ENCODE measurements around the gene NCOR1. TPM values are rescaled to one million over a fixed set of nuclear protein-coding genes. Genes with fewer than 3 reads are reported as not detected.

The NCOR1 gene
- polyA plus RNA-seq, 1 of the 3 experiments (the other 2 are of a cell fraction): 42.1 TPM

DNA sequence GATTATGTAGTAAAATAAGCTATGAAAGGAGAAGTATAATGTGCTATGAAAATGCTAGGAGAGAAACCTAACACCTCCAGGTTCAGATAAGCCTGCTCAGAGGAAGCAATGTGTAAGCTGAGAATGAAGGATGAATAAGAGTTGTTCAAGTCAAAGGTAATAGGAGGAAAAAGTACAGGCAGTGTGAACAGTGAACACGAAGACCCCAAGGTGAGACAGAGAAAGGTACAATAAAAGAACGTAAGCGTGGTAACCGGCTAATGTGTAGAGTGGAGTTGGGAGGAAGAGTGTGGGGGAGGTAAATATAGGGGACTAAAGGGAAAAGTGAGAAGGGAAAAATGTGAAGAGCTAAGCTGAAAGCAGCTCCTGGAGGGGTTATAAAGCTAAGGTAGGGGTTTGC lies 141.5 kb downstream of the NCOR1 start:
- H3K4me1 ChIP-seq (ENCODE audit: control insufficient read depth in 1 of 2, insufficient read depth in 2 of 2, low read depth in 1 of 2, low read length in 1 of 2): no peaks in the 10 kb centered on the region
- TF ChIP-seq SMC3 (IDR thresholded peaks at IDR 0.05; ENCODE audit: low read depth, low read length) (no peak), TEAD4 (IDR thresholded peaks at IDR 0.05; ENCODE audit: borderline replicate concordance, insufficient read depth) (no peak), NFIC (IDR thresholded peaks at IDR 0.05; ENCODE audit: borderline replicate concordance) (no peak), EZH2phosphoT487 (IDR thresholded peaks at IDR 0.05; ENCODE audit: borderline replicate concordance, low read depth) (no peak), FOXJ3 (CRISPR knock-in tag; IDR thresholded peaks at IDR 0.05) (no peak), GABPA (IDR thresholded peaks at IDR 0.05; ENCODE audit: low read depth) (no peak), RXRA (IDR thresholded peaks at IDR 0.05; ENCODE audit: borderline replicate concordance, low read depth) (no peak), FOXM1 (IDR thresholded peaks at IDR 0.05; ENCODE audit: low read depth) (no peak), EP300 (IDR thresholded peaks at IDR 0.05; ENCODE audit: borderline replicate concordance in 1 of 2, low read depth in 1 of 2, low read length in 1 of 2) (no peak), MEF2A (IDR thresholded peaks at IDR 0.05; ENCODE audit: borderline replicate concordance, low read depth) (no peak), JUND (IDR thresholded peaks at IDR 0.05) (no peak), CHD2 (IDR thresholded peaks at IDR 0.05; ENCODE audit: low read length, partially characterized antibody) (no peak), MXI1 (IDR thresholded peaks at IDR 0.05; ENCODE audit: low read depth, low read length) (no peak), GATA2 (CRISPR knock-in tag; IDR thresholded peaks at IDR 0.05) (no peak), RAD21 (IDR thresholded peaks at IDR 0.05; ENCODE audit: low read length) (no peak), YY1 (IDR thresholded peaks at IDR 0.05; ENCODE audit: low read depth) (no peak)
- TF ChIP-seq, protein P1, sequence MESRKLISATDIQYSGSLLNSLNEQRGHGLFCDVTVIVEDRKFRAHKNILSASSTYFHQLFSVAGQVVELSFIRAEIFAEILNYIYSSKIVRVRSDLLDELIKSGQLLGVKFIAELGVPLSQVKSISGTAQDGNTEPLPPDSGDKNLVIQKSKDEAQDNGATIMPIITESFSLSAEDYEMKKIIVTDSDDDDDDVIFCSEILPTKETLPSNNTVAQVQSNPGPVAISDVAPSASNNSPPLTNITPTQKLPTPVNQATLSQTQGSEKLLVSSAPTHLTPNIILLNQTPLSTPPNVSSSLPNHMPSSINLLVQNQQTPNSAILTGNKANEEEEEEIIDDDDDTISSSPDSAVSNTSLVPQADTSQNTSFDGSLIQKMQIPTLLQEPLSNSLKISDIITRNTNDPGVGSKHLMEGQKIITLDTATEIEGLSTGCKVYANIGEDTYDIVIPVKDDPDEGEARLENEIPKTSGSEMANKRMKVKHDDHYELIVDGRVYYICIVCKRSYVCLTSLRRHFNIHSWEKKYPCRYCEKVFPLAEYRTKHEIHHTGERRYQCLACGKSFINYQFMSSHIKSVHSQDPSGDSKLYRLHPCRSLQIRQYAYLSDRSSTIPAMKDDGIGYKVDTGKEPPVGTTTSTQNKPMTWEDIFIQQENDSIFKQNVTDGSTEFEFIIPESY (IDR thresholded peaks at IDR 0.05; ENCODE audit: borderline replicate concordance, low read depth): no peak
- TF ChIP-seq, protein P2, sequence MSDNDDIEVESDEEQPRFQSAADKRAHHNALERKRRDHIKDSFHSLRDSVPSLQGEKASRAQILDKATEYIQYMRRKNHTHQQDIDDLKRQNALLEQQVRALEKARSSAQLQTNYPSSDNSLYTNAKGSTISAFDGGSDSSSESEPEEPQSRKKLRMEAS (IDR thresholded peaks at IDR 0.05; ENCODE audit: low read depth): no peak
- TF ChIP-seq, protein P3, sequence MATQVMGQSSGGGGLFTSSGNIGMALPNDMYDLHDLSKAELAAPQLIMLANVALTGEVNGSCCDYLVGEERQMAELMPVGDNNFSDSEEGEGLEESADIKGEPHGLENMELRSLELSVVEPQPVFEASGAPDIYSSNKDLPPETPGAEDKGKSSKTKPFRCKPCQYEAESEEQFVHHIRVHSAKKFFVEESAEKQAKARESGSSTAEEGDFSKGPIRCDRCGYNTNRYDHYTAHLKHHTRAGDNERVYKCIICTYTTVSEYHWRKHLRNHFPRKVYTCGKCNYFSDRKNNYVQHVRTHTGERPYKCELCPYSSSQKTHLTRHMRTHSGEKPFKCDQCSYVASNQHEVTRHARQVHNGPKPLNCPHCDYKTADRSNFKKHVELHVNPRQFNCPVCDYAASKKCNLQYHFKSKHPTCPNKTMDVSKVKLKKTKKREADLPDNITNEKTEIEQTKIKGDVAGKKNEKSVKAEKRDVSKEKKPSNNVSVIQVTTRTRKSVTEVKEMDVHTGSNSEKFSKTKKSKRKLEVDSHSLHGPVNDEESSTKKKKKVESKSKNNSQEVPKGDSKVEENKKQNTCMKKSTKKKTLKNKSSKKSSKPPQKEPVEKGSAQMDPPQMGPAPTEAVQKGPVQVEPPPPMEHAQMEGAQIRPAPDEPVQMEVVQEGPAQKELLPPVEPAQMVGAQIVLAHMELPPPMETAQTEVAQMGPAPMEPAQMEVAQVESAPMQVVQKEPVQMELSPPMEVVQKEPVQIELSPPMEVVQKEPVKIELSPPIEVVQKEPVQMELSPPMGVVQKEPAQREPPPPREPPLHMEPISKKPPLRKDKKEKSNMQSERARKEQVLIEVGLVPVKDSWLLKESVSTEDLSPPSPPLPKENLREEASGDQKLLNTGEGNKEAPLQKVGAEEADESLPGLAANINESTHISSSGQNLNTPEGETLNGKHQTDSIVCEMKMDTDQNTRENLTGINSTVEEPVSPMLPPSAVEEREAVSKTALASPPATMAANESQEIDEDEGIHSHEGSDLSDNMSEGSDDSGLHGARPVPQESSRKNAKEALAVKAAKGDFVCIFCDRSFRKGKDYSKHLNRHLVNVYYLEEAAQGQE (IDR thresholded peaks at IDR 0.05; ENCODE audit: low read depth, low read length): no peak
- TF ChIP-seq, protein P4, sequence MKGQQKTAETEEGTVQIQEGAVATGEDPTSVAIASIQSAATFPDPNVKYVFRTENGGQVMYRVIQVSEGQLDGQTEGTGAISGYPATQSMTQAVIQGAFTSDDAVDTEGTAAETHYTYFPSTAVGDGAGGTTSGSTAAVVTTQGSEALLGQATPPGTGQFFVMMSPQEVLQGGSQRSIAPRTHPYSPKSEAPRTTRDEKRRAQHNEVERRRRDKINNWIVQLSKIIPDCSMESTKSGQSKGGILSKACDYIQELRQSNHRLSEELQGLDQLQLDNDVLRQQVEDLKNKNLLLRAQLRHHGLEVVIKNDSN (IDR thresholded peaks at IDR 0.05; ENCODE audit: borderline replicate concordance, low read depth): no peak
- H3K9me2 ChIP-seq: no peaks in the 10 kb centered on the region
- no peaks in the 10 kb centered on the region for H4K20me1 ChIP-seq (ENCODE audit: insufficient read depth)
- CTCF ChIA-PET: no interaction called here
- no peak overlapping the region for H3K27ac ChIP-seq (ENCODE audit: low read depth in 2 of 2, low read length in 1 of 2)
- H3K27me3 ChIP-seq (ENCODE audit: insufficient read depth): no peaks in the 10 kb centered on the region
- 94% methylated on average over 4 of the region's 4 CpGs for WGBS (ENCODE audit: low lambda C conversion rate)
- no peaks in the 10 kb centered on the region for H3K9me3 ChIP-seq
- H3K36me3 ChIP-seq (replicated peaks in 1 of 2; ENCODE audit: control insufficient read depth in 1 of 2, insufficient read depth in 2 of 2, low read length in 1 of 2): peaks cover 72 to 89% of the 10 kb centered on the region in 2 experiments
- H3K4me3 ChIP-seq (ENCODE audit: low read depth in 2 of 2, low read length in 1 of 2): no peak overlapping the region
- no peak overlapping the region for H3K9ac ChIP-seq
- H2AFZ ChIP-seq (ENCODE audit: low read depth): no peak overlapping the region
- POLR2A ChIA-PET: no interaction called here
- H3K79me2 ChIP-seq (ENCODE audit: insufficient read depth): peaks cover 7% of the 10 kb centered on the region
- H3K4me2 ChIP-seq: no peak overlapping the region
- no peaks in the 10 kb centered on the region for H3F3A ChIP-seq (replicated peaks; ENCODE audit: insufficient read depth)
- no peak for DNase-seq
